Testis (tissue), 3 donors: ENCODE results near the gene CDC42BPB. TPM values are rescaled to one million over a fixed set of nuclear protein-coding genes. Genes with fewer than 3 reads are reported as not detected.

Source experiments
- DNase-seq: peaks from one replicate; pipeline ENCODE4 v3.0.0-alpha.2; 2019
- H3K27ac ChIP-seq, 2 donors: fragments of 200-600 bp; sonication (generic); one replicate each; pipeline ENCODE4 v1.5.1; 2019
- H3K27me3 ChIP-seq: fragments of 200-600 bp; sonication (generic); one replicate; pipeline ENCODE4 v1.5.1; 2019
- H3K36me3 ChIP-seq: fragments of 200-600 bp; sonication (generic); one replicate; pipeline ENCODE4 v1.5.1; 2017; ENCODE audit warnings: low read depth; ENCODE audit errors: missing control alignments
- H3K4me1 ChIP-seq: fragments of 200-600 bp; sonication (generic); one replicate; pipeline ENCODE4 v1.5.1; 2019
- H3K4me3 ChIP-seq, 2 donors: fragments of 200-600 bp; sonication (generic); one replicate each; pipeline ENCODE4 v1.5.1; 2017 to 2019
- H3K9me3 ChIP-seq: fragments of 200-600 bp; sonication (generic); one replicate; pipeline ENCODE4 v1.5.1; 2017
- CTCF ChIP-seq, 3 experiments: fragments of 450-650 bp in 2 of 3; fragments of 200-600 bp in 1 of 3; sonication (generic) in 1 of 3; IDR thresholded peaks; one replicate each; pipeline ENCODE4 v1.5.1; 2016 to 2019; ENCODE audit warnings: antibody characterized with exemption in 3 of 3, mild to moderate bottlenecking in 2 of 3, moderate library complexity in 1 of 3
- POLR2A ChIP-seq: fragments of 450-650 bp; IDR thresholded peaks from one replicate; pipeline ENCODE4 v1.6.1; 2017; ENCODE audit warnings: antibody characterized with exemption, mild to moderate bottlenecking, moderate library complexity
- WGBS, 2 donors: methylation state at CpG; one replicate each; pipeline ENCODE4 v1.1.5; 2018; 5-methylcytosine and 5-hydroxymethylcytosine counted together
- intact Hi-C: fragments of 100-400 bp; cut with DNase I; formaldehyde crosslinking; loops from one replicate; pipeline ENCODE4 v1.15.1; 2023; ENCODE audit warnings: low total_unique reads
- polyA plus RNA-seq: library from polyadenylated mRNA; stranded (reverse); fragments of 350-450 nt; fragmentation: Illumina TruSeq; extraction: RNeasy Lipid Tissue Mini Kit (QIAGEN cat#74804); gene quantifications from one replicate; pipeline ENCODE4 v1.2.3, GENCODE V29; 2014; ENCODE audit warnings: low read depth, low replicate concordance; ENCODE audit not compliant: insufficient read depth
- total RNA-seq, 2 donors: library from RNA; depleted of rRNA; stranded (reverse); fragments of >200 nt; gene quantifications; one replicate each; pipeline ENCODE4 v1.2.3, GENCODE V29; 2016

Gene CDC42BPB
- total and polyA plus RNA-seq, 3 donors from 2014 or later, result 90.3 to 216 (median 201) TPM

GRCh38 chr14:103002578-103003350, 54.6 kb downstream of the CDC42BPB start:
- no peak for DNase-seq
- Histone ChIP-seq H3K9me3 (no peaks in the 10 kb centered on the region), H3K36me3 (no peaks in the 10 kb centered on the region), H3K27ac (no peak overlapping the region), H3K4me1 (no peaks in the 10 kb centered on the region), H3K4me3 (no peak overlapping the region), H3K27me3 (no peaks in the 10 kb centered on the region)
- intact Hi-C loops, result no loop called here
- 88% methylated on average over 22 of the region's 22 CpGs for WGBS, 2 donors
- no peak for TF ChIP-seq CTCF (IDR thresholded peaks at IDR 0.05)
- TF ChIP-seq POLR2A, result no peak

- TF ChIP-seq CTCF (IDR thresholded peaks at IDR 0.05) (no peak), POLR2A (no peak)
- Histone ChIP-seq H3K36me3 (no peaks in the 10 kb centered on the region), H3K9me3 (no peaks in the 10 kb centered on the region), H3K4me1 (no peaks in the 10 kb centered on the region), H3K4me3 (no peak overlapping the region), H3K27ac (no peak overlapping the region), H3K27me3 (no peaks in the 10 kb centered on the region)
- DNase-seq, result no peak
- intact Hi-C loops, result no loop called here
- 74 to 81% methylated on average over 37 of the region's 37 CpGs for WGBS, 2 donors
Measured at GRCh38 chr14:103001651-103002396, 55.5 kb downstream of the CDC42BPB start.

GRCh38 chr14:103001226-103001625, 56.1 kb downstream of the CDC42BPB start:
- WGBS, 2 donors, result 76 to 97% methylated on average over 18 of the region's 18 CpGs
- no peaks in the 10 kb centered on the region for H3K36me3 ChIP-seq
- no peak for DNase-seq

DNA sequence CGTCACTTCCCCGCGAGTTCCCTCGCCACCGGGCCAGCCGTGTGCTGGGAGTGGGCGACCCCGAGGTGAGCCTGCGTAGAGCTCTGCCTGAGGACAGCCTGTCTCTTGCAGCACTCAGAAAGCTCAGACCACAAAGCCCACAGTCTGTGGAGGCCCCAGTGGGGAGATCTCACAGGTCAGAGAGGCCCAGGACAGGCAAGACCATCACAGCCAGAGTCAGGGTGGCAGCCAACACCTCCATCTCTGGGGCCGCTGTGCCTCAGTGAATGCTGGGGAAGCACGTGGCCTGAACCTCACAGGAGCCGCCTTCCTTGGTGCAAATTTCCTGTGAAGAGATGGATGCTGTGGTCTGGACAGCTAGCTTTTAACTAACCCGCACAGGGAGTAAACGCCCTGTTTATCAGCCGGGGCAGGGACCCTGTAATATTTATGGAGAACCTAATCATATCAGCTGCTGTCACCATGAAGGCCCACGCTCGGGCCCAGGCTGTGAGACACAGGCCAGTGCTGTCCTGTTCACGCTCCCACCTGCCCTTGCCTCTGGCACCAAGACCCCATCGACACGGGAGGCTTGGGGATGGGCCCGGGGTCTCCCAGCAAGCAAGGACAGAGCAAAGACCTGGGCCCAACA, 56.9 kb downstream of the CDC42BPB start:
- no peaks in the 10 kb centered on the region for H3K27me3 ChIP-seq
- no peak overlapping the region for H3K4me3 ChIP-seq
- no peak overlapping the region for H3K27ac ChIP-seq
- no peak for DNase-seq
- no peaks in the 10 kb centered on the region for H3K9me3 ChIP-seq
- no peaks in the 10 kb centered on the region for H3K36me3 ChIP-seq
- 74 to 89% methylated on average over 4 to 21 of the region's 21 CpGs for WGBS, 2 donors
- no peaks in the 10 kb centered on the region for H3K4me1 ChIP-seq
- intact Hi-C loops, result no loop called here
- no peak for TF ChIP-seq CTCF (IDR thresholded peaks at IDR 0.05)

More at GRCh38 chr14:103001226-103001625, 56.1 kb downstream of the CDC42BPB start:
- Histone ChIP-seq H3K4me3 (no peak overlapping the region), H3K27me3 (no peaks in the 10 kb centered on the region), H3K27ac (no peak overlapping the region), H3K4me1 (no peaks in the 10 kb centered on the region), H3K9me3 (no peaks in the 10 kb centered on the region)
- TF ChIP-seq POLR2A, result no peak
- no peak for TF ChIP-seq CTCF (IDR thresholded peaks at IDR 0.05)
- intact Hi-C loops, result no loop called here
